HepG2 (cell line): ENCODE data around the gene UCHL3. TPM values are rescaled to one million over a fixed set of nuclear protein-coding genes. Genes with fewer than 3 reads are reported as not detected.

Experiments
- FOXC1 ChIP-seq: sonication (generic); formaldehyde crosslinking; IDR thresholded peaks from 2 replicates; pipeline ENCODE4 v1.8.0; 2022; ENCODE audit warnings: mild to moderate bottlenecking, missing genetic modification reagents, borderline replicate concordance
- HOXA5 ChIP-seq: sonication (generic); formaldehyde crosslinking; IDR thresholded peaks from 2 replicates; pipeline ENCODE4 v1.4.0; 2020; ENCODE audit warnings: missing genetic modification reagents
- MAZ ChIP-seq, 2 experiments: sonication (generic) in 1 of 2; formaldehyde crosslinking in 1 of 2; IDR thresholded peaks; 2 replicates each; pipeline versions ENCODE4 v1.5.0 to v1.6.1; 2012 to 2020; ENCODE audit warnings: low read depth in 2 of 2, mild to moderate bottlenecking in 2 of 2, borderline replicate concordance in 1 of 2, improper control_type of control experiment in 1 of 2, low read length in 1 of 2, missing genetic modification reagents in 1 of 2, moderate library complexity in 1 of 2
- RBFOX2 ChIP-seq: fragments of 200-400 bp; formaldehyde crosslinking; IDR thresholded peaks from 2 replicates; pipeline ENCODE4 v1.6.1; 2017; ENCODE audit warnings: low read depth, mild to moderate bottlenecking, low read length
- SALL2 ChIP-seq: sonication (generic); formaldehyde crosslinking; IDR thresholded peaks from 2 replicates; pipeline ENCODE4 v1.8.1; 2023; ENCODE audit warnings: mild to moderate bottlenecking, missing genetic modification reagents, inconsistent platforms
- ZFP82 ChIP-seq: sonication (generic); formaldehyde crosslinking; IDR thresholded peaks from 2 replicates; pipeline ENCODE4 v1.5.1; 2020; ENCODE audit warnings: mild to moderate bottlenecking, missing genetic modification reagents, borderline replicate concordance
- ZNF512B ChIP-seq: sonication (generic); formaldehyde crosslinking; IDR thresholded peaks from 2 replicates; pipeline ENCODE4 v1.5.1; 2020; ENCODE audit warnings: missing genetic modification reagents, mild to moderate bottlenecking, borderline replicate concordance
- ZNF558 ChIP-seq: sonication (generic); formaldehyde crosslinking; IDR thresholded peaks from 2 replicates; pipeline ENCODE4 v1.9.0; 2022; ENCODE audit warnings: mild to moderate bottlenecking, missing genetic modification reagents, borderline replicate concordance
- polyA plus RNA-seq, 8 experiments: library from polyadenylated mRNA; depleted of rRNA in 3 of 8; stranded (reverse) in 7 of 8; unstranded in 1 of 8; fragments of >200 nt; fragmentation: Illumina TruSeq in 4 of 8; extraction: Trizol in 4 of 8; gene quantifications; 2 replicates each; pipeline versions ENCODE4 v1.2.1 to v1.2.3, GENCODE V29; 2011 to 2016; ENCODE audit warnings: low read depth in 4 of 8, missing spikeins in 1 of 8, mixed read lengths in 1 of 8; ENCODE audit not compliant: insufficient read depth in 1 of 8
- total RNA-seq, 5 experiments: library from RNA; depleted of rRNA; stranded (reverse); fragments of >200 nt; fragmentation: Illumina TruSeq; extraction: Trizol; gene quantifications; 2 replicates each; pipeline ENCODE4 v1.2.3, GENCODE V29; 2016; ENCODE audit warnings: low read depth in 1 of 5
- TF ChIP-seq, protein P1 (sequence below): sonication (generic); formaldehyde crosslinking; IDR thresholded peaks from 2 replicates; pipeline ENCODE4 v1.5.0; 2020; ENCODE audit warnings: missing genetic modification reagents
- TF ChIP-seq, protein P2 (sequence below): IDR thresholded peaks from 2 replicates; pipeline ENCODE4 v1.4.0; 2020; ENCODE audit warnings: mild to moderate bottlenecking, missing genetic modification reagents
- TF ChIP-seq, protein P3 (sequence below): sonication (generic); formaldehyde crosslinking; IDR thresholded peaks from 2 replicates; pipeline ENCODE4 v1.4.0; 2020; ENCODE audit warnings: missing genetic modification reagents

UCHL3 gene
- total and polyA plus RNA-seq, 2 of the 13 experiments (the other 11 are each of a cell fraction or from before 2014, with no cell fraction given) = 36.2 to 93.3 TPM

- TF ChIP-seq, protein P1, sequence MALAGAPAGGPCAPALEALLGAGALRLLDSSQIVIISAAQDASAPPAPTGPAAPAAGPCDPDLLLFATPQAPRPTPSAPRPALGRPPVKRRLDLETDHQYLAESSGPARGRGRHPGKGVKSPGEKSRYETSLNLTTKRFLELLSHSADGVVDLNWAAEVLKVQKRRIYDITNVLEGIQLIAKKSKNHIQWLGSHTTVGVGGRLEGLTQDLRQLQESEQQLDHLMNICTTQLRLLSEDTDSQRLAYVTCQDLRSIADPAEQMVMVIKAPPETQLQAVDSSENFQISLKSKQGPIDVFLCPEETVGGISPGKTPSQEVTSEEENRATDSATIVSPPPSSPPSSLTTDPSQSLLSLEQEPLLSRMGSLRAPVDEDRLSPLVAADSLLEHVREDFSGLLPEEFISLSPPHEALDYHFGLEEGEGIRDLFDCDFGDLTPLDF (CRISPR knock-in tag) = peak; percentile 19; the same call in 1 of the 2 replicates
- TF ChIP-seq, protein P2, sequence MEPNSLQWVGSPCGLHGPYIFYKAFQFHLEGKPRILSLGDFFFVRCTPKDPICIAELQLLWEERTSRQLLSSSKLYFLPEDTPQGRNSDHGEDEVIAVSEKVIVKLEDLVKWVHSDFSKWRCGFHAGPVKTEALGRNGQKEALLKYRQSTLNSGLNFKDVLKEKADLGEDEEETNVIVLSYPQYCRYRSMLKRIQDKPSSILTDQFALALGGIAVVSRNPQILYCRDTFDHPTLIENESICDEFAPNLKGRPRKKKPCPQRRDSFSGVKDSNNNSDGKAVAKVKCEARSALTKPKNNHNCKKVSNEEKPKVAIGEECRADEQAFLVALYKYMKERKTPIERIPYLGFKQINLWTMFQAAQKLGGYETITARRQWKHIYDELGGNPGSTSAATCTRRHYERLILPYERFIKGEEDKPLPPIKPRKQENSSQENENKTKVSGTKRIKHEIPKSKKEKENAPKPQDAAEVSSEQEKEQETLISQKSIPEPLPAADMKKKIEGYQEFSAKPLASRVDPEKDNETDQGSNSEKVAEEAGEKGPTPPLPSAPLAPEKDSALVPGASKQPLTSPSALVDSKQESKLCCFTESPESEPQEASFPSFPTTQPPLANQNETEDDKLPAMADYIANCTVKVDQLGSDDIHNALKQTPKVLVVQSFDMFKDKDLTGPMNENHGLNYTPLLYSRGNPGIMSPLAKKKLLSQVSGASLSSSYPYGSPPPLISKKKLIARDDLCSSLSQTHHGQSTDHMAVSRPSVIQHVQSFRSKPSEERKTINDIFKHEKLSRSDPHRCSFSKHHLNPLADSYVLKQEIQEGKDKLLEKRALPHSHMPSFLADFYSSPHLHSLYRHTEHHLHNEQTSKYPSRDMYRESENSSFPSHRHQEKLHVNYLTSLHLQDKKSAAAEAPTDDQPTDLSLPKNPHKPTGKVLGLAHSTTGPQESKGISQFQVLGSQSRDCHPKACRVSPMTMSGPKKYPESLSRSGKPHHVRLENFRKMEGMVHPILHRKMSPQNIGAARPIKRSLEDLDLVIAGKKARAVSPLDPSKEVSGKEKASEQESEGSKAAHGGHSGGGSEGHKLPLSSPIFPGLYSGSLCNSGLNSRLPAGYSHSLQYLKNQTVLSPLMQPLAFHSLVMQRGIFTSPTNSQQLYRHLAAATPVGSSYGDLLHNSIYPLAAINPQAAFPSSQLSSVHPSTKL (CRISPR knock-in tag) = 0 out of 2 replicates have a peak, but pooled peaks have one; percentile 1
- TF ChIP-seq ZNF512B (CRISPR knock-in tag) = no peak
- TF ChIP-seq, protein P3, sequence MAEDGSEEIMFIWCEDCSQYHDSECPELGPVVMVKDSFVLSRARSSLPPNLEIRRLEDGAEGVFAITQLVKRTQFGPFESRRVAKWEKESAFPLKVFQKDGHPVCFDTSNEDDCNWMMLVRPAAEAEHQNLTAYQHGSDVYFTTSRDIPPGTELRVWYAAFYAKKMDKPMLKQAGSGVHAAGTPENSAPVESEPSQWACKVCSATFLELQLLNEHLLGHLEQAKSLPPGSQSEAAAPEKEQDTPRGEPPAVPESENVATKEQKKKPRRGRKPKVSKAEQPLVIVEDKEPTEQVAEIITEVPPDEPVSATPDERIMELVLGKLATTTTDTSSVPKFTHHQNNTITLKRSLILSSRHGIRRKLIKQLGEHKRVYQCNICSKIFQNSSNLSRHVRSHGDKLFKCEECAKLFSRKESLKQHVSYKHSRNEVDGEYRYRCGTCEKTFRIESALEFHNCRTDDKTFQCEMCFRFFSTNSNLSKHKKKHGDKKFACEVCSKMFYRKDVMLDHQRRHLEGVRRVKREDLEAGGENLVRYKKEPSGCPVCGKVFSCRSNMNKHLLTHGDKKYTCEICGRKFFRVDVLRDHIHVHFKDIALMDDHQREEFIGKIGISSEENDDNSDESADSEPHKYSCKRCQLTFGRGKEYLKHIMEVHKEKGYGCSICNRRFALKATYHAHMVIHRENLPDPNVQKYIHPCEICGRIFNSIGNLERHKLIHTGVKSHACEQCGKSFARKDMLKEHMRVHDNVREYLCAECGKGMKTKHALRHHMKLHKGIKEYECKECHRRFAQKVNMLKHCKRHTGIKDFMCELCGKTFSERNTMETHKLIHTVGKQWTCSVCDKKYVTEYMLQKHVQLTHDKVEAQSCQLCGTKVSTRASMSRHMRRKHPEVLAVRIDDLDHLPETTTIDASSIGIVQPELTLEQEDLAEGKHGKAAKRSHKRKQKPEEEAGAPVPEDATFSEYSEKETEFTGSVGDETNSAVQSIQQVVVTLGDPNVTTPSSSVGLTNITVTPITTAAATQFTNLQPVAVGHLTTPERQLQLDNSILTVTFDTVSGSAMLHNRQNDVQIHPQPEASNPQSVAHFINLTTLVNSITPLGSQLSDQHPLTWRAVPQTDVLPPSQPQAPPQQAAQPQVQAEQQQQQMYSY (CRISPR knock-in tag) = 0 out of 2 replicates have a peak, but pooled peaks have one; percentile 15
- TF ChIP-seq HOXA5 (CRISPR knock-in tag) = no peak
- peak; percentile 39 for TF ChIP-seq RBFOX2
- TF ChIP-seq MAZ (IDR thresholded peaks at IDR 0.05; ENCODE audit: borderline replicate concordance, low read depth, low read length) = 0 out of 2 replicates have a peak, but pooled peaks have one; percentile 54
- TF ChIP-seq MAZ (CRISPR knock-in tag; IDR thresholded peaks at IDR 0.05; ENCODE audit: low read depth) = no peak
- TF ChIP-seq FOXC1 (CRISPR knock-in tag) = 0 out of 2 replicates have a peak, but pooled peaks have one; percentile 0
- TF ChIP-seq SALL2 (CRISPR knock-in tag) = peak; percentile 67; the same call in 1 of the 2 replicates
- TF ChIP-seq ZNF558 (CRISPR knock-in tag) = peak; percentile 84; the same call in 1 of the 2 replicates
- 0 out of 2 replicates have a peak, but pooled peaks have one; percentile 76 for TF ChIP-seq ZFP82 (CRISPR knock-in tag)
- TF ChIP-seq, all 625 proteins: peak for 66
Measured at GRCh38 chr13:75635828-75636435, 86.3 kb downstream of the UCHL3 start, which contains the start of gene LMO7 (continued).
